GM12892 (cell line): Measurements from ENCODE around the gene CARNS1.

Experiments used
- POLR2AphosphoS5 ChIP-seq: IDR thresholded peaks from 2 replicates; pipeline ENCODE4 v1.6.1; 2011; ENCODE audit warnings: low read depth, low read length, control low read depth
- TAF1 ChIP-seq: IDR thresholded peaks from 2 replicates; pipeline ENCODE4 v1.6.1; 2011; ENCODE audit warnings: low read depth, mild to moderate bottlenecking, control low read depth, low read length, borderline replicate concordance

GRCh38 chr11:67397536-67397935 is 17.9 kb upstream of the CARNS1 start:
- no peak for TF ChIP-seq POLR2AphosphoS5
- TF ChIP-seq TAF1 = no peak
